HEK293 (cell line): ENCODE measurements around the gene FAM200C.

Experiments used
- CTCF ChIA-PET: fragments of 350-600 bp; formaldehyde crosslinking; extraction: SDS; loops from one replicate; lab custom pipeline; 2021; ENCODE audit warnings: antibody characterized with exemption; lab: Yijun Ruan, JAX
- POLR2A ChIA-PET: fragments of 300-600 bp; formaldehyde crosslinking; extraction: SDS; loops from one replicate; lab custom pipeline; 2020; ENCODE audit warnings: antibody characterized with exemption, inconsistent platforms; lab: Yijun Ruan, JAX
- H3K27ac ChIP-seq: fragments of 200-500 bp; sonication (Bioruptor generic); 2 replicates; pipeline ENCODE4 v1.5.1; 2014; ENCODE audit warnings: low read depth, low read length, control low read depth, inconsistent platforms; ENCODE audit errors: extremely low read depth
- H3K36me3 ChIP-seq, 2 experiments: fragments of 200-500 bp in 1 of 2; sonication (Bioruptor generic) in 1 of 2; 1 replicate in 1 of 2; 2 replicates in 1 of 2; pipeline ENCODE4 v1.5.1; 2014 to 2017; ENCODE audit warnings: inconsistent platforms in 2 of 2, low read length in 2 of 2; ENCODE audit not compliant: control insufficient read depth in 2 of 2, insufficient read depth in 1 of 2
- H3K4me1 ChIP-seq: fragments of 200-500 bp; sonication (Bioruptor generic); 2 replicates; pipeline ENCODE4 v1.5.1; 2014; ENCODE audit warnings: mild to moderate bottlenecking, low read length, inconsistent platforms; ENCODE audit not compliant: control insufficient read depth, insufficient read depth
- H3K4me3 ChIP-seq: 2 replicates; pipeline ENCODE4 v1.5.1; 2011; ENCODE audit warnings: low read depth, mild to moderate bottlenecking, control low read depth, low read length, moderate library complexity
- H3K9me3 ChIP-seq: fragments of 200-500 bp; sonication (Bioruptor generic); 2 replicates; pipeline ENCODE4 v1.5.1; 2014; ENCODE audit warnings: low read depth, low read length, inconsistent platforms; ENCODE audit not compliant: control insufficient read depth, insufficient read depth
- CTCF ChIP-seq: fragments of 450-650 bp; formaldehyde crosslinking; IDR thresholded peaks from 2 replicates; pipeline ENCODE4 v1.5.1; 2016; ENCODE audit warnings: missing biosample characterization, missing genetic modification characterization
- PRDM1 ChIP-seq: fragments of 450-650 bp; formaldehyde crosslinking; IDR thresholded peaks from 2 replicates; pipeline ENCODE4; 2016; ENCODE audit warnings: missing biosample characterization, missing genetic modification characterization
- SCRT1 ChIP-seq: fragments of 450-650 bp; formaldehyde crosslinking; IDR thresholded peaks from 2 replicates; pipeline ENCODE4 v1.5.1; 2016; ENCODE audit warnings: missing biosample characterization, missing genetic modification characterization, borderline replicate concordance
- SCRT2 ChIP-seq: fragments of 450-650 bp; formaldehyde crosslinking; IDR thresholded peaks from 2 replicates; pipeline ENCODE4 v1.5.1; 2016; ENCODE audit warnings: missing biosample characterization, missing genetic modification characterization
- SP2 ChIP-seq: fragments of 450-650 bp; formaldehyde crosslinking; IDR thresholded peaks from 2 replicates; pipeline ENCODE4 v1.5.1; 2016; ENCODE audit warnings: missing biosample characterization, missing genetic modification characterization
- TSHZ1 ChIP-seq: fragments of 450-650 bp; formaldehyde crosslinking; IDR thresholded peaks from 2 replicates; pipeline ENCODE4 v1.5.1; 2016; ENCODE audit warnings: missing biosample characterization, missing genetic modification characterization, borderline replicate concordance
- ZFP37 ChIP-seq: fragments of 450-650 bp; formaldehyde crosslinking; IDR thresholded peaks from 2 replicates; pipeline ENCODE4 v1.5.1; 2016; ENCODE audit warnings: missing biosample characterization, missing genetic modification characterization
- ZIC2 ChIP-seq: fragments of 450-650 bp; formaldehyde crosslinking; IDR thresholded peaks from 2 replicates; pipeline ENCODE4 v1.5.1; 2016; ENCODE audit warnings: missing biosample characterization, missing genetic modification characterization
- ZNF175 ChIP-seq: fragments of 450-650 bp; formaldehyde crosslinking; IDR thresholded peaks from 2 replicates; pipeline ENCODE4 v1.5.1; 2016; ENCODE audit warnings: missing biosample characterization, missing genetic modification characterization
- ZNF184 ChIP-seq: fragments of 450-650 bp; IDR thresholded peaks from 2 replicates; pipeline ENCODE4 v1.5.1; 2018; ENCODE audit warnings: missing biosample characterization, mild to moderate bottlenecking, missing genetic modification characterization
- ZNF2 ChIP-seq: fragments of 450-650 bp; formaldehyde crosslinking; IDR thresholded peaks from 2 replicates; pipeline ENCODE4 v1.5.1; 2016; ENCODE audit warnings: missing biosample characterization, missing genetic modification characterization
- ZNF202 ChIP-seq: fragments of 450-650 bp; formaldehyde crosslinking; IDR thresholded peaks from 2 replicates; pipeline ENCODE4 v1.5.1; 2016; ENCODE audit warnings: missing biosample characterization, missing genetic modification characterization, borderline replicate concordance
- ZNF239 ChIP-seq: fragments of 450-650 bp; formaldehyde crosslinking; IDR thresholded peaks from 2 replicates; pipeline ENCODE4 v1.5.1; 2016; ENCODE audit warnings: missing biosample characterization, missing genetic modification characterization
- ZNF280C ChIP-seq: fragments of 450-650 bp; formaldehyde crosslinking; IDR thresholded peaks from 2 replicates; pipeline ENCODE4 v1.5.1; 2016; ENCODE audit warnings: missing biosample characterization, missing genetic modification characterization
- ZNF362 ChIP-seq: fragments of 450-650 bp; formaldehyde crosslinking; IDR thresholded peaks from 2 replicates; pipeline ENCODE4 v1.5.1; 2016; ENCODE audit warnings: missing biosample characterization, missing genetic modification characterization
- ZNF366 ChIP-seq: fragments of 450-650 bp; formaldehyde crosslinking; conservative IDR thresholded peaks from 2 replicates; pipeline ENCODE4 v1.5.1; 2016; ENCODE audit warnings: missing biosample characterization, missing genetic modification characterization
- ZNF391 ChIP-seq: fragments of 450-650 bp; formaldehyde crosslinking; IDR thresholded peaks from 2 replicates; pipeline ENCODE4 v1.5.1; 2016; ENCODE audit warnings: low read depth, missing biosample characterization, missing genetic modification characterization, borderline replicate concordance
- ZNF48 ChIP-seq: fragments of 450-650 bp; formaldehyde crosslinking; IDR thresholded peaks from 2 replicates; pipeline ENCODE4 v1.5.1; 2016; ENCODE audit warnings: missing biosample characterization, missing genetic modification characterization
- ZNF660 ChIP-seq: fragments of 450-650 bp; IDR thresholded peaks from 2 replicates; pipeline ENCODE4 v1.5.1; 2018; ENCODE audit warnings: missing biosample characterization, mild to moderate bottlenecking, missing genetic modification characterization
- ZNF692 ChIP-seq: fragments of 450-650 bp; formaldehyde crosslinking; IDR thresholded peaks from 2 replicates; pipeline ENCODE4 v1.5.1; 2016; ENCODE audit warnings: missing biosample characterization, missing genetic modification characterization
- ZSCAN18 ChIP-seq: fragments of 450-650 bp; formaldehyde crosslinking; IDR thresholded peaks from 2 replicates; pipeline ENCODE4 v1.5.1; 2016; ENCODE audit warnings: missing biosample characterization, missing genetic modification characterization

FAM200C gene

GRCh38 chr5:160423099-160423498, 23.2 kb upstream of the FAM200C start:
- Histone ChIP-seq H3K36me3 (peaks cover 34 to 51% of the 10 kb centered on the region in 2 experiments), H3K27ac (no peak overlapping the region), H3K4me1 (no peaks in the 10 kb centered on the region; the same call in 1 of the 2 replicates), H3K9me3 (no peaks in the 10 kb centered on the region)
- ChIA-PET POLR2A (interaction anchor here (1.1 to 1.9 kb wide), 2 partner anchors 9 to 15 kb away, joined by 3 to 5 read pairs; no protein-coding TSS in a partner anchor), CTCF (interaction anchor here (0.6 to 8.8 kb wide), 4 partner anchors 10 to 454 kb away, joined by 3 to 56 read pairs (median 4); no protein-coding TSS in a partner anchor)
- TF ChIP-seq SCRT1 (tag by site-specific recombination) (peak; percentile 74), ZNF692 (tag by site-specific recombination) (peak; percentile 50; the same call in 1 of the 2 replicates), ZNF366 (tag by site-specific recombination) (0 out of 2 replicates have a peak, but pooled peaks have one; percentile 29), ZSCAN18 (tag by site-specific recombination) (no peak), PRDM1 (0 out of 2 replicates have a peak, but pooled peaks have one; percentile 59), ZNF48 (tag by site-specific recombination) (no peak), SCRT2 (tag by site-specific recombination) (peak; percentile 98)
- TF ChIP-seq, all 188 proteins: peak for 5
- H3K4me3 ChIP-seq = peak overlapping the region; percentile 87

- CTCF ChIA-PET = interaction anchor here (0.7 to 8.8 kb wide), 4 partner anchors 11 to 47 kb away, joined by 3 to 56 read pairs (median 6); no protein-coding TSS in a partner anchor
- no peaks in the 10 kb centered on the region; the same call in 1 of the 2 replicates for H3K4me1 ChIP-seq
- peak within 1 kb of the TSS; percentile 38 for H3K27ac ChIP-seq
- POLR2A ChIA-PET = interaction anchor here (0.5 to 1.9 kb wide), 11 partner anchors 9 to 1365 kb away, joined by 3 to 7 read pairs (median 4); partner anchors contain the start of gene TTC1
- H3K4me3 ChIP-seq = peak within 1 kb of the TSS; percentile 87
- no peaks in the 10 kb centered on the region for H3K9me3 ChIP-seq
- peaks cover 23 to 38% of the 10 kb centered on the region in 2 experiments for H3K36me3 ChIP-seq
- TF ChIP-seq ZNF184 (tag by site-specific recombination) = no peak
- peak; percentile 61; the same call in 1 of the 2 replicates for TF ChIP-seq ZNF2 (tag by site-specific recombination)
- TF ChIP-seq ZNF280C (tag by site-specific recombination) = no peak
- no peak for TF ChIP-seq ZNF239
- TF ChIP-seq ZNF202 (tag by site-specific recombination) = no peak
- TF ChIP-seq ZIC2 (tag by site-specific recombination) = no peak
- TF ChIP-seq TSHZ1 = no peak
- TF ChIP-seq ZNF391 (tag by site-specific recombination) = peak; percentile 53; the same call in 1 of the 2 replicates
- TF ChIP-seq ZNF362 (tag by site-specific recombination) = peak; percentile 66; the same call in 1 of the 2 replicates
- no peak for TF ChIP-seq ZNF175 (tag by site-specific recombination)
- TF ChIP-seq ZNF660 (tag by site-specific recombination) = no peak
- peak; percentile 60; the same call in 1 of the 2 replicates for TF ChIP-seq ZFP37 (tag by site-specific recombination)
- TF ChIP-seq SP2 (tag by site-specific recombination) = peak; percentile 91
- no peak for TF ChIP-seq CTCF (tag by site-specific recombination)
Measured at GRCh38 chr5:160421625-160422258, 21.9 kb upstream of the FAM200C start, which contains the start of gene PTTG1. PTTG1 (plus strand) TSS chr5:160421855; CDS start chr5:160422313, 458 bp downstream.
